SK-N-SH (cell line): ENCODE measurements around the gene FAM131C. TPM values are rescaled to one million over a fixed set of nuclear protein-coding genes. Genes with fewer than 3 reads are reported as not detected.

Source experiments
- CTCF ChIA-PET: fragments of 300-600, 350-600 bp; formaldehyde crosslinking; extraction: SDS; loops from one replicate; lab custom pipeline; 2021; lab: Yijun Ruan, JAX
- POLR2A ChIA-PET: fragments of 350-600 bp; sonication (Branson Sonifier 250); formaldehyde crosslinking; extraction: SDS; loops from one replicate; lab custom pipeline; 2020; ENCODE audit warnings: antibody characterized with exemption, inconsistent platforms; lab: Yijun Ruan, JAX
- DNase-seq: peaks from one replicate; pipeline ENCODE4 v3.0.0; 2012
- H2AFZ ChIP-seq: fragments of 200-600 bp; sonication (generic); 2 replicates; pipeline ENCODE4 v1.8.1; 2016; ENCODE audit warnings: antibody characterized with exemption, mild to moderate bottlenecking, low read depth
- H3F3A ChIP-seq: fragments of 200-600 bp; sonication (generic); replicated peaks from 2 replicates; pipeline ENCODE3; 2016; ENCODE audit warnings: antibody characterized with exemption, mild to moderate bottlenecking; ENCODE audit not compliant: insufficient read depth
- H3K27ac ChIP-seq, 2 experiments: fragments of 200-500 bp in 1 of 2; fragments of 200-600 bp in 1 of 2; sonication (Bioruptor generic) in 1 of 2; sonication (generic), shearing (Covaris generic) in 1 of 2; 2 replicates each; pipeline versions ENCODE4 v1.5.1 to v1.6.1; 2014 to 2016; ENCODE audit warnings: low read depth in 2 of 2, inconsistent platforms in 1 of 2, low read length in 1 of 2, mild to moderate bottlenecking in 1 of 2, mixed read lengths in 1 of 2
- H3K27me3 ChIP-seq: fragments of 200-600 bp; sonication (generic), shearing (Covaris generic); 2 replicates; pipeline ENCODE4 v1.6.1; 2016; ENCODE audit warnings: mixed run types; ENCODE audit not compliant: insufficient read depth
- H3K36me3 ChIP-seq, 2 experiments: fragments of 200-500 bp in 1 of 2; fragments of 200-600 bp in 1 of 2; sonication (Bioruptor generic) in 1 of 2; sonication (generic) in 1 of 2; replicated peaks in 1 of 2; 2 replicates each; pipeline versions ENCODE3 to v1.5.1; 2014 to 2016; ENCODE audit warnings: low read length in 1 of 2, mild to moderate bottlenecking in 1 of 2; ENCODE audit not compliant: insufficient read depth in 2 of 2, control insufficient read depth in 1 of 2
- H3K4me1 ChIP-seq, 2 experiments: fragments of 200-500 bp in 1 of 2; fragments of 200-600 bp in 1 of 2; sonication (Bioruptor generic) in 1 of 2; sonication (generic), shearing (Covaris generic) in 1 of 2; 2 replicates each; pipeline versions ENCODE4 v1.5.1 to v1.6.1; 2014 to 2016; ENCODE audit warnings: low read depth in 1 of 2, low read length in 1 of 2, mixed run types in 1 of 2; ENCODE audit not compliant: insufficient read depth in 2 of 2, control insufficient read depth in 1 of 2
- H3K4me2 ChIP-seq: fragments of 200-600 bp; sonication (generic), shearing (Covaris generic); 2 replicates; pipeline ENCODE4 v1.6.1; 2017; ENCODE audit warnings: mixed run types
- H3K4me3 ChIP-seq, 2 experiments: fragments of 200-500 bp in 1 of 2; fragments of 200-600 bp in 1 of 2; sonication (Bioruptor generic) in 1 of 2; sonication (generic), shearing (Covaris generic) in 1 of 2; 2 replicates each; pipeline versions ENCODE4 v1.5.1 to v1.8.1; 2014 to 2016; ENCODE audit warnings: low read depth in 2 of 2, inconsistent platforms in 1 of 2, low read length in 1 of 2, mild to moderate bottlenecking in 1 of 2, mixed read lengths in 1 of 2, moderate library complexity in 1 of 2
- H3K79me2 ChIP-seq: fragments of 200-600 bp; sonication (generic); 2 replicates; pipeline ENCODE4 v1.8.1; 2017; ENCODE audit warnings: mild to moderate bottlenecking; ENCODE audit not compliant: insufficient read depth
- H3K9ac ChIP-seq: fragments of 200-600 bp; sonication (generic); 2 replicates; pipeline ENCODE4 v1.6.1; 2017; ENCODE audit warnings: mixed run types
- H3K9me2 ChIP-seq: fragments of 200-600 bp; sonication (generic); 2 replicates; pipeline ENCODE4 v1.6.1; 2017; ENCODE audit warnings: mixed run types
- H3K9me3 ChIP-seq: fragments of 200-600 bp; sonication (generic); 2 replicates; pipeline ENCODE4 v1.6.1; 2017; ENCODE audit warnings: mixed run types, mild to moderate bottlenecking, moderate library complexity
- H4K20me1 ChIP-seq: fragments of 200-600 bp; sonication (generic); 2 replicates; pipeline ENCODE4 v1.6.1; 2017; ENCODE audit warnings: mild to moderate bottlenecking, mixed run types; ENCODE audit not compliant: insufficient read depth
- CTCF ChIP-seq: fragments of 200-600 bp; sonication (generic); IDR thresholded peaks from 2 replicates; pipeline ENCODE4 v1.6.1; 2017; ENCODE audit warnings: antibody characterized with exemption, mild to moderate bottlenecking, moderate library complexity
- ELF1 ChIP-seq: IDR thresholded peaks from 2 replicates; pipeline ENCODE4 v1.4.0; 2012
- EP300 ChIP-seq, 2 experiments: IDR thresholded peaks; 2 replicates each; pipeline versions ENCODE4 v1.4.0 to v1.6.1; 2012; ENCODE audit warnings: borderline replicate concordance in 1 of 2, low read depth in 1 of 2, low read length in 1 of 2
- FOSL2 ChIP-seq: IDR thresholded peaks from 2 replicates; pipeline ENCODE4 v1.4.0; 2012; ENCODE audit warnings: low read depth, mild to moderate bottlenecking, moderate library complexity, borderline replicate concordance
- GABPA ChIP-seq: IDR thresholded peaks from 2 replicates; pipeline ENCODE4 v1.4.0; 2012; ENCODE audit warnings: low read depth, mild to moderate bottlenecking
- GATA2 ChIP-seq: sonication (generic); formaldehyde crosslinking; IDR thresholded peaks from 2 replicates; pipeline ENCODE4 v1.5.0; 2020; ENCODE audit warnings: mild to moderate bottlenecking, missing genetic modification reagents
- IRF3 ChIP-seq: fragments of 150-350 bp; IDR thresholded peaks from 2 replicates; pipeline ENCODE4 v1.6.1; 2016; ENCODE audit warnings: mild to moderate bottlenecking, low read depth, low read length
- MAX ChIP-seq: IDR thresholded peaks from 2 replicates; pipeline ENCODE4 v1.4.0; 2012; ENCODE audit warnings: low read depth
- MEF2A ChIP-seq: IDR thresholded peaks from 2 replicates; pipeline ENCODE4 v1.4.0; 2012; ENCODE audit warnings: low read depth, borderline replicate concordance
- NFIC ChIP-seq: IDR thresholded peaks from 2 replicates; pipeline ENCODE4 v1.4.0; 2012; ENCODE audit warnings: borderline replicate concordance
- POLR2AphosphoS5 ChIP-seq: IDR thresholded peaks from 2 replicates; pipeline ENCODE4 v1.6.1; 2012; ENCODE audit warnings: low read depth, low read length
- RCOR1 ChIP-seq: fragments of 150-350 bp; IDR thresholded peaks from 2 replicates; pipeline ENCODE4 v1.6.1; 2017; ENCODE audit warnings: antibody characterized with exemption, low read length
- REST ChIP-seq: IDR thresholded peaks from 2 replicates; pipeline ENCODE4 v1.6.1; 2012; ENCODE audit warnings: mild to moderate bottlenecking, low read depth, low read length, moderate library complexity
- SIN3A ChIP-seq: IDR thresholded peaks from 2 replicates; pipeline ENCODE4 v1.6.1; 2012; ENCODE audit warnings: low read depth, mild to moderate bottlenecking, low read length, moderate library complexity, borderline replicate concordance
- TEAD4 ChIP-seq: IDR thresholded peaks from 2 replicates; pipeline ENCODE4 v1.4.0; 2012; ENCODE audit warnings: mild to moderate bottlenecking, borderline replicate concordance; ENCODE audit not compliant: insufficient read depth
- USF1 ChIP-seq: IDR thresholded peaks from 2 replicates; pipeline ENCODE4 v1.4.0; 2012; ENCODE audit warnings: low read depth, borderline replicate concordance
- ZBTB33 ChIP-seq: IDR thresholded peaks from 2 replicates; pipeline ENCODE4 v1.4.0; 2012; ENCODE audit warnings: low read depth, borderline replicate concordance
- WGBS: methylation state at CpG from one replicate; pipeline ENCODE4 v1.1.6; 2017; ENCODE audit warnings: low lambda C conversion rate; 5-methylcytosine and 5-hydroxymethylcytosine counted together
- polyA plus RNA-seq, 3 experiments: library from polyadenylated mRNA; depleted of rRNA; stranded (reverse); fragments of >200 nt; gene quantifications; 2 replicates each; pipeline ENCODE4 v1.2.3, GENCODE V29; 2012

Gene FAM131C
- polyA plus RNA-seq, 1 of the 3 experiments (the other 2 are of a cell fraction), result 1.6 TPM

GRCh38 chr1:16081636-16082035 is 8.2 kb upstream of the FAM131C start:
- no peaks in the 10 kb centered on the region for H3K79me2 ChIP-seq
- CTCF ChIA-PET, result interaction anchor here (0.6 to 12.3 kb wide), 39 partner anchors 10 to 539 kb away, joined by 3 to 513 read pairs (median 6); partner anchors contain the start of genes EPHA2, FAM131C and SZRD1
- TF ChIP-seq REST (no peak), RCOR1 (no peak), GABPA (no peak), USF1 (no peak), NFIC (no peak), MEF2A (no peak), MAX (no peak), FOSL2 (no peak), SIN3A (no peak), TEAD4 (no peak), CTCF (no peak), EP300 (IDR thresholded peaks at IDR 0.05; ENCODE audit: borderline replicate concordance in 1 of 2, low read depth in 1 of 2, low read length in 1 of 2) (no peak), ELF1 (no peak), POLR2AphosphoS5 (no peak), IRF3 (no peak), GATA2 (CRISPR knock-in tag) (no peak), ZBTB33 (no peak)
- WGBS, result 95% methylated on average over 5 of the region's 9 CpGs
- H3K27me3 ChIP-seq, result no peaks in the 10 kb centered on the region
- POLR2A ChIA-PET, result interaction anchor here (0.9 kb wide), 1 partner anchor 104 kb away, joined by 3 read pairs; no protein-coding TSS in a partner anchor
- H3F3A ChIP-seq, result peaks cover 16% of the 10 kb centered on the region
- H3K4me1 ChIP-seq, result peaks cover 2 to 9% of the 10 kb centered on the region in 2 experiments; a peak in 3 of 4 replicates
- H2AFZ ChIP-seq, result no peak overlapping the region
- no peak for DNase-seq
- no peak overlapping the region for H3K9ac ChIP-seq
- H3K9me3 ChIP-seq, result no peaks in the 10 kb centered on the region
- no peaks in the 10 kb centered on the region for H4K20me1 ChIP-seq
- no peaks in the 10 kb centered on the region for H3K36me3 ChIP-seq
- no peak overlapping the region for H3K4me3 ChIP-seq
- no peak overlapping the region for H3K4me2 ChIP-seq
- no peak overlapping the region for H3K27ac ChIP-seq
- no peaks in the 10 kb centered on the region for H3K9me2 ChIP-seq
